ENCODE results near the gene NUDCD3. TPM values are rescaled to one million over a fixed set of nuclear protein-coding genes. Genes with fewer than 3 reads are reported as not detected.

Gene NUDCD3
- total RNA-seq, 1 donor from 2014 or later = 68.9 TPM

Other genes with a start within 250 kb of the NUDCD3 start
- 1.2 TPM for gene CAMK2B, start 165.1 kb downstream of the NUDCD3 start, total RNA-seq
- gene NPC1L1, start 50.7 kb upstream of the NUDCD3 start, total RNA-seq = 0.29 TPM
- 64.1 TPM for gene DDX56, start 83.2 kb upstream of the NUDCD3 start, total RNA-seq
- 56.3 TPM for gene TMED4, start 91.6 kb upstream of the NUDCD3 start, total RNA-seq
- gene OGDH, start 116.0 kb upstream of the NUDCD3 start, total RNA-seq = 102 TPM